ENCODE data around the gene LST1.

The LST1 gene

DNA sequence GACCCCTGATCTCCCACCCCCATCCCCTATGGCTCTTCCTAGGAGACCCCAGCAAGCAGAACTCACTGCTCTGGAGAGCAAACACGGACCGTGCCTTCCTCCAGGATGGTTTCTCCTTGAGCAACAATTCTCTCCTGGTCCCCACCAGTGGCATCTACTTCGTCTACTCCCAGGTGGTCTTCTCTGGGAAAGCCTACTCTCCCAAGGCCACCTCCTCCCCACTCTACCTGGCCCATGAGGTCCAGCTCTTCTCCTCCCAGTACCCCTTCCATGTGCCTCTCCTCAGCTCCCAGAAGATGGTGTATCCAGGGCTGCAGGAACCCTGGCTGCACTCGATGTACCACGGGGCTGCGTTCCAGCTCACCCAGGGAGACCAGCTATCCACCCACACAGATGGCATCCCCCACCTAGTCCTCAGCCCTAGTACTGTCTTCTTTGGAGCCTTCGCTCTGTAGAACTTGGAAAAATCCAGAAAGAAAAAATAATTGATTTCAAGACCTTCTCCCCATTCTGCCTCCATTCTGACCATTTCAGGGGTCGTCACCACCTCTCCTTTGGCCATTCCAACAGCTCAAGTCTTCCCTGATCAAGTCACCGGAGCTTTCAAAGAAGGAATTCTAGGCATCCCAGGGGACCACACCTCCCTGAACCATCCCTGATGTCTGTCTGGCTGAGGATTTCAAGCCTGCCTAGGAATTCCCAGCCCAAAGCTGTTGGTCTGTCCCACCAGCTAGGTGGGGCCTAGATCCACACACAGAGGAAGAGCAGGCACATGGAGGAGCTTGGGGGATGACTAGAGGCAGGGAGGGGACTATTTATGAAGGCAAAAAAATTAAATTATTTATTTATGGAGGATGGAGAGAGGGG is 12.6 kb upstream of the LST1 start:
- H3K4me3 ChIP-seq (ENCODE audit: low read depth, low read length): no peak overlapping the region
- no peak for DNase-seq (ENCODE audit: low read depth)
- TF ChIP-seq, protein P1, sequence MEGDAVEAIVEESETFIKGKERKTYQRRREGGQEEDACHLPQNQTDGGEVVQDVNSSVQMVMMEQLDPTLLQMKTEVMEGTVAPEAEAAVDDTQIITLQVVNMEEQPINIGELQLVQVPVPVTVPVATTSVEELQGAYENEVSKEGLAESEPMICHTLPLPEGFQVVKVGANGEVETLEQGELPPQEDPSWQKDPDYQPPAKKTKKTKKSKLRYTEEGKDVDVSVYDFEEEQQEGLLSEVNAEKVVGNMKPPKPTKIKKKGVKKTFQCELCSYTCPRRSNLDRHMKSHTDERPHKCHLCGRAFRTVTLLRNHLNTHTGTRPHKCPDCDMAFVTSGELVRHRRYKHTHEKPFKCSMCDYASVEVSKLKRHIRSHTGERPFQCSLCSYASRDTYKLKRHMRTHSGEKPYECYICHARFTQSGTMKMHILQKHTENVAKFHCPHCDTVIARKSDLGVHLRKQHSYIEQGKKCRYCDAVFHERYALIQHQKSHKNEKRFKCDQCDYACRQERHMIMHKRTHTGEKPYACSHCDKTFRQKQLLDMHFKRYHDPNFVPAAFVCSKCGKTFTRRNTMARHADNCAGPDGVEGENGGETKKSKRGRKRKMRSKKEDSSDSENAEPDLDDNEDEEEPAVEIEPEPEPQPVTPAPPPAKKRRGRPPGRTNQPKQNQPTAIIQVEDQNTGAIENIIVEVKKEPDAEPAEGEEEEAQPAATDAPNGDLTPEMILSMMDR (conservative IDR thresholded peaks at IDR 0.05; ENCODE audit: low read depth, low read length): no peak

DNA sequence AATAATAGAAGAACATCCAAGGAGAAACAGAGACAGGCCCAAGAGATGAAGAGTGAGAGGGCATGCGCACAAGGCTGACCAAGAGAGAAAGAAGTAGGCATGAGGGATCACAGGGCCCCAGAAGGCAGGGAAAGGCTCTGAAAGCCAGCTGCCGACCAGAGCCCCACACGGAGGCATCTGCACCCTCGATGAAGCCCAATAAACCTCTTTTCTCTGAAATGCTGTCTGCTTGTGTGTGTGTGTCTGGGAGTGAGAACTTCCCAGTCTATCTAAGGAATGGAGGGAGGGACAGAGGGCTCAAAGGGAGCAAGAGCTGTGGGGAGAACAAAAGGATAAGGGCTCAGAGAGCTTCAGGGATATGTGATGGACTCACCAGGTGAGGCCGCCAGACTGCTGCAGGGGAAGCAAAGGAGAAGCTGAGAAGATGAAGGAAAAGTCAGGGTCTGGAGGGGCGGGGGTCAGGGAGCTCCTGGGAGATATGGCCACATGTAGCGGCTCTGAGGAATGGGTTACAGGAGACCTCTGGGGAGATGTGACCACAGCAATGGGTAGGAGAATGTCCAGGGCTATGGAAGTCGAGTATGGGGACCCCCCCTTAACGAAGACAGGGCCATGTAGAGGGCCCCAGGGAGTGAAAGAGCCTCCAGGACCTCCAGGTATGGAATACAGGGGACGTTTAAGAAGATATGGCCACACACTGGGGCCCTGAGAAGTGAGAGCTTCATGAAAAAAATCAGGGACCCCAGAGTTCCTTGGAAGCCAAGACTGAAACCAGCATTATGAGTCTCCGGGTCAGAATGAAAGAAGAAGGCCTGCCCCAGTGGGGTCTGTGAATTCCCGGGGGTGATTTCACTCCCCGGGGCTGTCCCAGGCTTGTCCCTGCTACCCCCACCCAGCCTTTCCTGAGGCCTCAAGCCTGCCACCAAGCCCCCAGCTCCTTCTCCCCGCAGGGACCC is 11.7 kb upstream of the LST1 start:
- DNase-seq (ENCODE audit: low read depth): no peak
- no peak overlapping the region for H3K4me3 ChIP-seq (ENCODE audit: low read depth, low read length)

GRCh38 chr6:31575335-31575901 is 10.7 kb upstream of the LST1 start, which contains the start of gene TNF:
TSS of gene TNF (plus strand) at chr6:31575565. CDS start at chr6:31575742, 177 bp downstream.
- TF ChIP-seq, protein P1 (conservative IDR thresholded peaks at IDR 0.05; ENCODE audit: low read depth, low read length): no peak
- no peak within 1 kb of the TSS for H3K4me3 ChIP-seq (ENCODE audit: low read depth, low read length)
- no peak for DNase-seq (ENCODE audit: low read depth)

More for the DNA sequence above, 11.7 kb upstream of the LST1 start:
- TF ChIP-seq, protein P1 (conservative IDR thresholded peaks at IDR 0.05; ENCODE audit: low read depth, low read length): no peak

DNA sequence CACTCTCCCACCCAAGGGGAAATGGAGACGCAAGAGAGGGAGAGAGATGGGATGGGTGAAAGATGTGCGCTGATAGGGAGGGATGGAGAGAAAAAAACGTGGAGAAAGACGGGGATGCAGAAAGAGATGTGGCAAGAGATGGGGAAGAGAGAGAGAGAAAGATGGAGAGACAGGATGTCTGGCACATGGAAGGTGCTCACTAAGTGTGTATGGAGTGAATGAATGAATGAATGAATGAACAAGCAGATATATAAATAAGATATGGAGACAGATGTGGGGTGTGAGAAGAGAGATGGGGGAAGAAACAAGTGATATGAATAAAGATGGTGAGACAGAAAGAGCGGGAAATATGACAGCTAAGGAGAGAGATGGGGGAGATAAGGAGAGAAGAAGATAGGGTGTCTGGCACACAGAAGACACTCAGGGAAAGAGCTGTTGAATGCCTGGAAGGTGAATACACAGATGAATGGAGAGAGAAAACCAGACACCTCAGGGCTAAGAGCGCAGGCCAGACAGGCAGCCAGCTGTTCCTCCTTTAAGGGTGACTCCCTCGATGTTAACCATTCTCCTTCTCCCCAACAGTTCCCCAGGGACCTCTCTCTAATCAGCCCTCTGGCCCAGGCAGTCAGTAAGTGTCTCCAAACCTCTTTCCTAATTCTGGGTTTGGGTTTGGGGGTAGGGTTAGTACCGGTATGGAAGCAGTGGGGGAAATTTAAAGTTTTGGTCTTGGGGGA is 10.0 kb upstream of the LST1 start:
- TF ChIP-seq, protein P1 (conservative IDR thresholded peaks at IDR 0.05; ENCODE audit: low read depth, low read length): no peak
- DNase-seq (ENCODE audit: low read depth): no peak
- H3K4me3 ChIP-seq (ENCODE audit: low read depth, low read length): no peak overlapping the region

DNA sequence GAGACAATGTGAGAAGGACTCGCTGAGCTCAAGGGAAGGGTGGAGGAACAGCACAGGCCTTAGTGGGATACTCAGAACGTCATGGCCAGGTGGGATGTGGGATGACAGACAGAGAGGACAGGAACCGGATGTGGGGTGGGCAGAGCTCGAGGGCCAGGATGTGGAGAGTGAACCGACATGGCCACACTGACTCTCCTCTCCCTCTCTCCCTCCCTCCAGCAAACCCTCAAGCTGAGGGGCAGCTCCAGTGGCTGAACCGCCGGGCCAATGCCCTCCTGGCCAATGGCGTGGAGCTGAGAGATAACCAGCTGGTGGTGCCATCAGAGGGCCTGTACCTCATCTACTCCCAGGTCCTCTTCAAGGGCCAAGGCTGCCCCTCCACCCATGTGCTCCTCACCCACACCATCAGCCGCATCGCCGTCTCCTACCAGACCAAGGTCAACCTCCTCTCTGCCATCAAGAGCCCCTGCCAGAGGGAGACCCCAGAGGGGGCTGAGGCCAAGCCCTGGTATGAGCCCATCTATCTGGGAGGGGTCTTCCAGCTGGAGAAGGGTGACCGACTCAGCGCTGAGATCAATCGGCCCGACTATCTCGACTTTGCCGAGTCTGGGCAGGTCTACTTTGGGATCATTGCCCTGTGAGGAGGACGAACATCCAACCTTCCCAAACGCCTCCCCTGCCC is 9.0 kb upstream of the LST1 start:
- TF ChIP-seq, protein P1 (conservative IDR thresholded peaks at IDR 0.05; ENCODE audit: low read depth, low read length): no peak
- DNase-seq (ENCODE audit: low read depth): no peak
- no peak overlapping the region for H3K4me3 ChIP-seq (ENCODE audit: low read depth, low read length)

DNA sequence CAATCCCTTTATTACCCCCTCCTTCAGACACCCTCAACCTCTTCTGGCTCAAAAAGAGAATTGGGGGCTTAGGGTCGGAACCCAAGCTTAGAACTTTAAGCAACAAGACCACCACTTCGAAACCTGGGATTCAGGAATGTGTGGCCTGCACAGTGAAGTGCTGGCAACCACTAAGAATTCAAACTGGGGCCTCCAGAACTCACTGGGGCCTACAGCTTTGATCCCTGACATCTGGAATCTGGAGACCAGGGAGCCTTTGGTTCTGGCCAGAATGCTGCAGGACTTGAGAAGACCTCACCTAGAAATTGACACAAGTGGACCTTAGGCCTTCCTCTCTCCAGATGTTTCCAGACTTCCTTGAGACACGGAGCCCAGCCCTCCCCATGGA is 8.5 kb upstream of the LST1 start:
- TF ChIP-seq, protein P1 (conservative IDR thresholded peaks at IDR 0.05; ENCODE audit: low read depth, low read length): no peak
- no peak overlapping the region for H3K4me3 ChIP-seq (ENCODE audit: low read depth, low read length)
- no peak for DNase-seq (ENCODE audit: low read depth)
